Measurements from ENCODE around the gene WBP2NL.
A peak's percentile ranks its signal among the peaks of the same experiment; 100 is the strongest.
"Not testable (repeated sequence)": the region's sequence is repeated elsewhere in the genome, so short reads cannot be mapped to it uniquely, and the experiment has no call there.

The WBP2NL gene, protein sequence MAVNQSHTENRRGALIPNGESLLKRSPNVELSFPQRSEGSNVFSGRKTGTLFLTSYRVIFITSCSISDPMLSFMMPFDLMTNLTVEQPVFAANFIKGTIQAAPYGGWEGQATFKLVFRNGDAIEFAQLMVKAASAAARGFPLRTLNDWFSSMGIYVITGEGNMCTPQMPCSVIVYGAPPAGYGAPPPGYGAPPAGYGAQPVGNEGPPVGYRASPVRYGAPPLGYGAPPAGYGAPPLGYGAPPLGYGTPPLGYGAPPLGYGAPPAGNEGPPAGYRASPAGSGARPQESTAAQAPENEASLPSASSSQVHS

GRCh38 chr22:41998361-41999261 lies at the start of gene WBP2NL:
Gene WBP2NL (plus strand): TSS chr22:41998788. CDS start chr22:41998819, 31 bp downstream.
- Mint-ChIP-seq H3K27me3 (peaks cover 0 to 8% of the 10 kb centered on the region in 2 donors), H3K27ac (peak within 1 kb of the TSS; percentile 99), H3K4me1 (peaks cover 23 to 35% of the 10 kb centered on the region in 2 donors), H3K9me3 (peaks cover 3 to 9% of the 10 kb centered on the region in 2 donors), H3K4me3 (peak within 1 kb of the TSS; percentile 94 to 99), H3K36me3 (peaks cover 21 to 34% of the 10 kb centered on the region in 2 donors)
- ATAC-seq (replicated peaks) = peak; percentile 95 to 97
- peak; percentile 88 for DNase-seq

DNA sequence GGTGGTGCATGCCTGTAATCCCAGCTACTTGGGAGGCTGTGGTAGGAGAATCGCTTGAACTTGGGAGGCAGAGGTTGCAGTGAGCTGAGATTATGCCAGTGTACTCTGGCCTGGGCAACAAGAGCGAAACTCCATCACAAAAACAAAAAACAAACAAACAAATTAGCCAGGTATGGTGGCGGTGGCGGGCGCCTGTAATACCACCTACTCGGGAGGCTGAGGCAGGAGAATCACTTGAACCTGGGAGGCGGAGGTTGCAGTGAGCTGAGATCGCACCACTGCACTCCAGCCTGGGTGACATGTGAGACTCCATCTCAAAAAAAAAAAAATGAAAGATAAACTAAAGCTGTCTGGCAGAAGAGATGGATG lies 49.7 kb upstream of the WBP2NL start:
- H3K36me3 Mint-ChIP-seq = peaks cover 7 to 13% of the 10 kb centered on the region in 2 donors
- H3K4me3 Mint-ChIP-seq = peak overlapping the region in 1 of 2 donors; percentile 67
- DNase-seq; H3K9me3 Mint-ChIP-seq; ATAC-seq (replicated peaks); H3K27me3 Mint-ChIP-seq: not testable (repeated sequence)
- H3K27ac Mint-ChIP-seq = peak overlapping the region; percentile 94
- peaks cover 36 to 55% of the 10 kb centered on the region in 2 donors for H3K4me1 Mint-ChIP-seq

- no peaks in the 10 kb centered on the region for H3K9me3 Mint-ChIP-seq
- peaks cover 6 to 10% of the 10 kb centered on the region in 2 donors for H3K36me3 Mint-ChIP-seq
- H3K27ac Mint-ChIP-seq = peak overlapping the region; percentile 94
- peaks cover 4 to 6% of the 10 kb centered on the region in 2 donors for H3K27me3 Mint-ChIP-seq
- H3K4me1 Mint-ChIP-seq = peaks cover 37 to 52% of the 10 kb centered on the region in 2 donors
- no peak for DNase-seq
- H3K4me3 Mint-ChIP-seq = peak overlapping the region; percentile 42 to 67
- ATAC-seq (replicated peaks) = peak in 1 of 2 donors; percentile 6
Observed at GRCh38 chr22:41949297-41949965, 49.2 kb upstream of the WBP2NL start.

DNA sequence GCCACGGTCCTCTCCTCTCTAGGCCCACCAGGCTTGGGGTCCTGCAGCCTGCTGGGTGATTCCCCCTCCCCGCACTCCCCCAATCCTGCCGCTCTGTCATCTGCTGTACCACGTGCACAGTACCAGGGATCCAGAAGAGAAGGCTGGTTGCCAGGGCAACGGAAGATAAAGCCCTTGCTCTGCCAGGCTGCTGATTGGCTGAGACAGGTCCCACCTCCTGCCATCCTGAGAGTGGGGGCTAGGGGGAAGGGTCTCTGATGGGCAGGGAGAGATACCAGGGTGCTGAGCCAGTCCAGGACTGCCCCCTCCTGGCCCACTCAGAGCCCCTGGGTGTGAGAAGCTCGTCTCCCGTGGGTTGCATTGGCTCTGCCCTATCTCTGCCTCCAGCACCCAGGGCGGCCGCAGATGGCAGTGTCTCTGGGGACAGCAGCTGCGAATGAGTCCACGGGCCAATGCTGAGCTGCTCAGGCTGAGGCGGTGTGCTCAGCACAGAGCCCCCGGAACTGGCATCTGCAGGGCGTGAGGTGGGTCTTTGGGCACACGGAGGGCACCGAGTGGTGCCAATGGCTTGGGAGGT lies 46.6 kb upstream of the WBP2NL start, which contains the start of gene SMIM45:
TSS of gene SMIM45 (plus strand) at position 253 of the 577 bp plus-strand sequence.
- ATAC-seq (replicated peaks) = peak; percentile 78 to 83
- no peak for DNase-seq
- Mint-ChIP-seq H3K9me3 (no peaks in the 10 kb centered on the region), H3K36me3 (no peaks in the 10 kb centered on the region), H3K4me3 (peak within 1 kb of the TSS in 1 of 2 donors; percentile 30), H3K4me1 (peaks cover 33 to 42% of the 10 kb centered on the region in 2 donors), H3K27me3 (no peaks in the 10 kb centered on the region), H3K27ac (peak within 1 kb of the TSS; percentile 27)

DNA sequence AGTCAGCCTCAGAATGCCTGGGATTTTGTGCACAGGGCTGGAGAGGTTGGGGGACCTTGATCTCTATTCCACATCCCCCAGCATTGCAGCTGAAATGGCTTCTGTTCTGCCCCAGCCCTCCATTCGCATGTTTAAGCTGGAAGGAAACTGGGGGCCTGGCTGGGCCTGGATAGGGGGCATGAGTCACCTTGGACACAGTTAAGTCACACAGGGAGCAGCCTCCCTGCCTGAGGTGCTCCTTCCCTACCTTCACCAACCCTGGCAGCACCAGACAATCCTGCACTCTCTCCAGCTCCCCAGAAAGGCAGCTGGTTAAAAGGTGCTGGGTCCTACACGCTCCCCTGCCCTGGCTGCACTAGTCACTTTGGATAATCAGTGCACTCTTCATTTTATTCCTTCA lies 45.9 kb upstream of the WBP2NL start:
- H3K9me3 Mint-ChIP-seq = no peaks in the 10 kb centered on the region
- H3K27me3 Mint-ChIP-seq = no peaks in the 10 kb centered on the region
- peaks cover 0 to 2% of the 10 kb centered on the region in 2 donors for H3K36me3 Mint-ChIP-seq
- no peak for ATAC-seq (replicated peaks)
- no peak for DNase-seq
- peaks cover 36 to 40% of the 10 kb centered on the region in 2 donors for H3K4me1 Mint-ChIP-seq
- H3K4me3 Mint-ChIP-seq = no peak overlapping the region
- H3K27ac Mint-ChIP-seq = no peak overlapping the region

DNA sequence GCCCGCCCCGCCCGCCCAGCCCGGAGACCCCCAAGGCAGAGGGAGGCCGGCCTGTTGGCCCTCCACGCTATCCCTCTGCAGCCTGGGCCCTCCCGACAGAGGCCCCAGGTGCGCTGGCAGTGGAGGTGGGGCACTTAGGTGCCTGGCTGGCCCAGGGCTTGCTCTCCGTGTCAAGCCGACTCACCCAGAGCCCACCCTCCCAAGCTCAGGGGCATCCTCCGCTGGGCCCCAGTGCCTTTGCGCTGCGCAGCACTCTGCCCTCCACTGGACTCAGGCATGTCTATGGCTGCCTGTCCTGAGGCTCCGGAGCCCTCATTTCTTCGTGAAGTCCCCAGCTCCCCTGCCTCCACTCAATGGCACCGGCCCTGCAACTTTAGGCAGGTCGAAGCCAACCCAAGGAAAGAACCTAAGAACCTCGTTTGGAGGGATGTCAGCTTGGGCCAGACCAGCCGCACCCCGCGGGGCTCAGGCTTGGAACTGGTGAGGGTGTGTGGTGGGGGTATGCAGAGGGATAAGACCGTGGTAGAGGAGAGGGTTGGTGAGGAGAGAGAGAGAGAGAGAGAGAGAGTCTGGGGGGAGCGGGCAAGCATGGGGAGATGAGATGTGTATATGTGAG lies 40.5 kb upstream of the WBP2NL start:
- H3K9me3 Mint-ChIP-seq = no peaks in the 10 kb centered on the region
- DNase-seq (no peak), ATAC-seq (replicated peaks) (peak; percentile 47 to 50)
- H3K27me3 Mint-ChIP-seq = peaks cover 0 to 7% of the 10 kb centered on the region in 2 donors
- peaks cover 0 to 2% of the 10 kb centered on the region in 2 donors for H3K36me3 Mint-ChIP-seq
- H3K4me3 Mint-ChIP-seq = peak overlapping the region in 1 of 2 donors; percentile 75
- H3K27ac Mint-ChIP-seq = no peak overlapping the region
- H3K4me1 Mint-ChIP-seq = peaks cover 8 to 12% of the 10 kb centered on the region in 2 donors

- H3K27ac Mint-ChIP-seq = no peak overlapping the region
- H3K4me3 Mint-ChIP-seq = no peak overlapping the region
- ATAC-seq (replicated peaks) (no peak), DNase-seq (no peak)
- peaks cover 0 to 7% of the 10 kb centered on the region in 2 donors for H3K4me1 Mint-ChIP-seq
- no peaks in the 10 kb centered on the region for H3K9me3 Mint-ChIP-seq
- no peaks in the 10 kb centered on the region for H3K36me3 Mint-ChIP-seq
- H3K27me3 Mint-ChIP-seq = peaks cover 0 to 5% of the 10 kb centered on the region in 2 donors
Observed at GRCh38 chr22:41963453-41964111, 35.0 kb upstream of the WBP2NL start.

DNA sequence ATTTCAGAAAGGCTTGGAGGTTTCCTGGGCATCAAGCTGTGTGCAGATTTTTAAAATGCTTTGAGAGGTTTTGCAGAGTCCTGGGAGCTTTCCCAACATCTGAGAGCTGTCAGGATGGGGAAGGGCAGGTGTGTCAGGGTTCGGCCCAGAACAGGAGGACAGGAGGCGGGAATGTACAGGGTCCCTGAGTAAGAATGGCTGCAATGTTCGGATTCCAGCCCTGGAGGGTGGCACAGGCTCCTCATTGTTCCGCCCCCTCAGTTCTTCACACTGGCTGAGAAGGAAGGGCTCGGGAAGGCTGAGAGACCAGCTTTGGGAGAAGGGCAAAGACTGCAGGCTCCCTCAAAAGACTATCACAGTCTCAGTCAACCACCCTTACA lies 34.5 kb upstream of the WBP2NL start:
- H3K36me3 Mint-ChIP-seq = no peaks in the 10 kb centered on the region
- peaks cover 0 to 7% of the 10 kb centered on the region in 2 donors for H3K4me1 Mint-ChIP-seq
- H3K4me3 Mint-ChIP-seq = no peak overlapping the region
- no peak for ATAC-seq (replicated peaks)
- DNase-seq = no peak
- H3K27me3 Mint-ChIP-seq = peaks cover 0 to 5% of the 10 kb centered on the region in 2 donors
- no peaks in the 10 kb centered on the region for H3K9me3 Mint-ChIP-seq
- H3K27ac Mint-ChIP-seq = no peak overlapping the region

- peak overlapping the region; percentile 51 for H3K27ac Mint-ChIP-seq
- ATAC-seq (replicated peaks) (no peak), DNase-seq (no peak)
- H3K4me3 Mint-ChIP-seq = no peak overlapping the region
- H3K4me1 Mint-ChIP-seq = peaks cover 0 to 3% of the 10 kb centered on the region in 2 donors
- no peaks in the 10 kb centered on the region for H3K9me3 Mint-ChIP-seq
- no peaks in the 10 kb centered on the region for H3K36me3 Mint-ChIP-seq
- peaks cover 0 to 14% of the 10 kb centered on the region in 2 donors for H3K27me3 Mint-ChIP-seq
Observed at GRCh38 chr22:41966225-41966606, 32.4 kb upstream of the WBP2NL start.

GRCh38 chr22:41966607-41967240 lies 31.9 kb upstream of the WBP2NL start:
- Mint-ChIP-seq H3K27me3 (peaks cover 4 to 19% of the 10 kb centered on the region in 2 donors), H3K4me3 (no peak overlapping the region), H3K36me3 (no peaks in the 10 kb centered on the region), H3K4me1 (peaks cover 0 to 3% of the 10 kb centered on the region in 2 donors), H3K9me3 (no peaks in the 10 kb centered on the region), H3K27ac (peak overlapping the region; percentile 51)
- ATAC-seq (replicated peaks) (peak; percentile 85 to 91), DNase-seq (peak; percentile 47)

DNA sequence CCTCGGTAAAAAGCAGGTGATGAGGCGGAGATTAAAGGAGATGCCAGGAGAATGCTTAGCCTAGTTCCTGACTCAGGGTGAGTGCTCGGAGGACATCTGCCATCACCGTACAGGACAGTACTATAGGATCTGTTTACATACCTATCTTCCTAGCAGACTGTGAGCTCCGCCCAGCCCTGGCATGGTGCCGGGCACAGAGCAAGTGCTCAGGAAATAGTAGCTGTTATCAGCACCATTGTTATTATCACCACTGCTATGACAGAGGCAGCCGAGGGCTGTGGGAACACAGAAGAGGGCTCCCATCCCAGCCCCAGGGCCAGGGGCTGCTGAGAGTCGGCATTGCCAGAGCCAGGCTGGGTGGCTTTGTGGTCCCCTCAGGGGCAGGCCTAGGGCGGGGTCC lies 30.0 kb upstream of the WBP2NL start:
- H3K4me1 Mint-ChIP-seq = peaks cover 0 to 6% of the 10 kb centered on the region in 2 donors

GRCh38 chr22:41969110-41969646 lies 29.4 kb upstream of the WBP2NL start, which contains the start of gene SEPTIN3:
Gene SEPTIN3 (plus strand): TSS chr22:41969443. CDS start chr22:41971493, 2,050 bp downstream.
- peaks cover 14 to 34% of the 10 kb centered on the region in 2 donors for H3K27me3 Mint-ChIP-seq
- peaks cover 0 to 6% of the 10 kb centered on the region in 2 donors for H3K4me1 Mint-ChIP-seq
- H3K27ac Mint-ChIP-seq = no peak within 1 kb of the TSS
- ATAC-seq (replicated peaks) (no peak), DNase-seq (no peak)
- H3K36me3 Mint-ChIP-seq = no peaks in the 10 kb centered on the region
- H3K4me3 Mint-ChIP-seq = no peak within 1 kb of the TSS
- no peaks in the 10 kb centered on the region for H3K9me3 Mint-ChIP-seq

More for the DNA sequence above, 30.0 kb upstream of the WBP2NL start:
- H3K27me3 Mint-ChIP-seq = peaks cover 14 to 28% of the 10 kb centered on the region in 2 donors
- H3K36me3 Mint-ChIP-seq = no peaks in the 10 kb centered on the region
- no peak for DNase-seq
- no peaks in the 10 kb centered on the region for H3K9me3 Mint-ChIP-seq
- H3K4me3 Mint-ChIP-seq = no peak overlapping the region
- no peak for ATAC-seq (replicated peaks)
- no peak overlapping the region for H3K27ac Mint-ChIP-seq

Data from stimulated activated naive B cell treated with anti-CD40 and anti-IgM and Interleukin-4, amounts not matched to agents 10 μg/mL and 1 μg/mL and 100 μg/mL, for 72 hours (primary cell).